ENCODE measurements around the gene KITLG.
"Not testable (repeated sequence)": the region's sequence is repeated elsewhere in the genome, so short reads cannot be mapped to it uniquely, and the experiment has no call there.

The KITLG gene

DNA sequence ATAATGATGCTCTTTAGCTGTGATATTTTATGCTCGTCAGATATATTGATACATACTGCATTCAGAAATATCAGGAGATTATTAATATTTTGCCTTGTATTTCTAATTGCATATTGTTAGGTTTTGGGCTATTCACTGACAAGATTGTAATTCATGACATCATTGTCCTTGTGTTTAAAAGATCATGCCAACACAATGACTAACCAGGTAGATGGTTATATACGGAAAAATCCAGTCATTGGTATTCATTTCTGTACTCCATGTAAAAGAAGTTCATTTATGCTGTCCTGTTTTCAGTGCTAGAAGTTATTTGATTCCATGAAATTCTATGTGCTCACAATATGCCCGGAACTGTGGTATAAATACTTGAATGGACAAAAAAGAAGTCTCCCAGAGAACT lies 107.5 kb downstream of the KITLG start:
- no peak for DNase-seq

DNA sequence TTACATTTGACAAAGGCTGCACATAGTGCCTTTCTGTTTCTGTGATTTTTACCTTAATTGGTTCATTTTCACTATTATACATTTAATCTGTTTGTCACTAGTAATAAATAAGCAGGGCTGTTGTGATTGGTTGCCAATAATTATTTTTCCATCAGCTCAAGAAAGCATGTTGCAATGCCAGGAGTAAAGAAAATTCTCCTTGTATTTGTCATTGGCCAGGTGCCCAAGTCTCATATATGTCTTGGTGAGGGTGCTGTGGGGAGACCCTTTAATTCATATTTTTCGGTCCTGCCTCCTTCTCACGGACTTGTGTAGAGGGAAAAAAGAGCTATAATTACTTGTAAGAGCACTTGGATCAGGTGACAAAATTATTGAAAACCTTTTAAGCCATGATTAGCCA lies 108.0 kb downstream of the KITLG start:
- DNase-seq, result no peak

DNA sequence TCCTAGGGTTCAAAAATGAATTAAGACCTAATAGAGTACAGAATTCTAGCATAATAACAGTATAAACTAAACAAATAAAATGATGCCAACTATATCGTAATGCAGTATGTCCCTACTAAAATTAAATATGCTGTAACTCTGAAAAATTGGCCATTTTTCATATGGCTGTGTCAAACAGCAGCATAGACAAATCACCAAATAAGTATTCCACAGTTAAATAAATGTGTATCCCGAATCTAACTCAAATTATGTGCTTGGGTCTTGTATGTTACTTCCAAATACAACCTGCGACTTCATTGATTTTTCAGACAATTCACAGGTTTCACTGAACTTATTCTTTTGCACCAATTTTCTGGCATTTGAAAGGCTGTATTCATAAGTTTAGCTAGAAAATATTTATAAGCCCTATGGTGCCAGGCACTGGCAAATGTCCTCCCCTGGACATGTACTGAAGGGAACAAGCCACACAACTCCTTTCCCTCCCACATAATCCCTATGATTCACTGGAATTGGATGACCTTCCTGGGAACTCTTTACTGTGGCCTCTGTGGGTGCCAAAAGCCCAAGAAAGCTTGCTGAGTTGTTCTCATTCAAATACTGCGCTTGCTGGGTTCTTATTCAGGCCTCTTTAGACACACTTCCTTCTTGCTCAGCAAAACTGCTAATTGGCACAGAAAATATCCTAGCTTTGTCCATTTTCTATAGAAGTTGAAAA lies 108.8 kb downstream of the KITLG start:
- DNase-seq, result no peak

DNA sequence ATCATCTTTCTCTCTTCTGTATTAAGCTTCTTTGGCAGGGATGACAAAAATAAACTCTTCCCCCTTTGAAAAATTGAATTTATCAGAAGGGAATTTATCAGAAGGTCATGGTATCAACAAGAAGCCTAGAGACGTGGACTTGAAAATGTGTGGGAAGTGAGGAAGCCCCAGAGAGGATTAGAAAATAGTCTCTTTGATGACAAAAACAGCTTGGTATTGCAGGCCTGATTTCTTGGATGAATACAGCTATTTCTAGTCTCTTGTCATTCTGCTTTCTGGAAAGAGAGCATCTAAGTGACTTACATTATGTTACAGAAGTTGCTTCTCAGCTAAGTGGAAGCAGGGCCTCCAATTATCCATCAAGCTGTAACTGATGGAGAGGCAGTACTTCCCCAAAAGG lies 111.1 kb downstream of the KITLG start:
- DNase-seq, result no peak

DNA sequence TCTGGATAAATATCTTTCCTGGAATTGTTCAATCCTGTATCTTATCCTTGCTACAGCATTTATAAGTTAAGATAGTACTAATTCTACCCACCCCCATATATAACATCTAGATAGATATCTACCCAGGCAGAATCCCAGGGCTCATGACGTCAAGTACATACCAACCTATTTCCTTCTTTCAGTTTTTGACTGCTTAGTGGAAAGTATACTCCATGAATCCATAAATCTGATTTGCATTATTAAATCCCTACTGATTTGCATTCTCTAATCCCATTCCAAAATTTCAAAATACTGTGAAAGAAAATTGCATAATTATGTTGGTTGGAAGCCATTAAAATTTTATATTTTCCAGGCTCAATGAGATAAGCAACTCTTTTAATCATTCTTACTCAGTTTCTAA lies 111.7 kb downstream of the KITLG start:
- DNase-seq, result no peak

DNA sequence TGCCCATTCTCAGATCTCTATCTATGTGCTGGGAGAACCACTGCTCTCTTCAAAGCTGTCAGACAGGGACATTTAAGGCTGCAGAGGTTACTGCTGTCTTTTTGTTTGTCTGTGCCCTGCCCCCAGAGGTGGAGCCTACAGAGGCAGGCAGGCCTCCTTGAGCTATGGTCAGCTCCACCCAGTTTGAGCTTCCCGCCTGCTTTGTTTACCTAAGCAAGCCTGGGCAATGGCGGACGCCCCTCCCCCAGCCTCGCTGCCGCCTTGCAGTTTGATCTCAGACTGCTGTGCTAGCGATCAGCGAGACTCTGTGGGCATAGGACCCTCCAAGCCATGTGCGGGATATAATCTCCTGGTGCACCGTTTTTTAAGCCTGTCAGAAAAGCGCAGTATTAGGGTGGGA lies 113.6 kb downstream of the KITLG start:
- not testable (repeated sequence) for DNase-seq

DNA sequence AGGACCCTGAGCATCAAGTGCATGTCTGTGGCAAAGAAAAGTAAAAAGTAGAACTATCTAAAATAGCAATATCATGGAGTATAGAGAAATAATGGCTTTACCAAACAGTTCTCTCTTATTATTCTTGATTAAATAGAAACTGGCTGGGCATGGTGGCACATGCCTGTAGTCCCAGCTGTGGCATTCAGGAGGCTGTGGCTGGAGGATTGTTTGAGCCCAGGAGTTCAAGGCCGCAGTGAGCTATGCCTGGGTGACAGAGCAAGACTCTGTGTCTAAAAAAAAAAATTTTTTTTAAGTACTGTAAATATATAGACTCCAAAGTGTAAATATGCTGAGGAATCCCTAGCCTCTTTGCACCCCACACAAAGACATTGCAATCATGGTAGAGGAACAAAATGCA lies 121.9 kb downstream of the KITLG start:
- DNase-seq, result no peak

DNA sequence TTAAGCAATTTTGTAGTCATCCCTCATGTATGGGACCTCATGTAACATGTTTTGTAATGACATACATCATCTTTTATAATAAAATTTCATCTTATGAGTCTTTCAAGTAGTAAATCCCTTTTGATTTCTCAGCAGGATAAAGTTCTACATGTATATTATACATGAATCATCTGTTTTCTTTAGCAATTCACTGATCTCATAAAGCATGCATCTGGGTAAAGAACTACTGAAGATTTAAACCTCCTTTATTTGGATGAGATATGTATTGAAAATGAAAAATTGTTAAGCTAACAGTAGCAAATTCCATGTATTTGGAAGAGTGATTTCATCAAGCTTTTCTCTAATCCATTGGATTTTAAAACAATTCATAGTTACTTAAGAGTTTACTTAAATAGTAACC lies 126.9 kb downstream of the KITLG start:
- no peak for DNase-seq

DNA sequence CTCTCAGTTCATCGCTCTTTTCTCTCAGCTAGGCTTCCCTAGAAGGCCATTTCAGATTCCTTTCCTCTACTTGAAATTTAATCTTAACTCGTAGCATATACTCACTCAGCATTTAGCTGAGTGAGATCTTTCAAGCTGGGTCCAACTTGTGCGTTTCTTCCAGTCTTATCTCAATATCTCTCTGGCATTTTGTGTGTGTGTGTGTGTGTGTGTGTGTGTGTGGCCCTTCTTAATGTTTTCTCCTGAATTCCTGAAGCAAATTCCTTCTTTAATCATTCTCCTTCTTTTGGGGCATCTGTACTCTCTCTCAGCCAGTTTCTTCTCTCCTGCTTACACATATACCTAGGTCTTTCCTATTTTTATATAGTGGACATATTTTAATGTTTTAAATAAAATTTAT lies 129.1 kb downstream of the KITLG start:
- DNase-seq, result no peak

DNA sequence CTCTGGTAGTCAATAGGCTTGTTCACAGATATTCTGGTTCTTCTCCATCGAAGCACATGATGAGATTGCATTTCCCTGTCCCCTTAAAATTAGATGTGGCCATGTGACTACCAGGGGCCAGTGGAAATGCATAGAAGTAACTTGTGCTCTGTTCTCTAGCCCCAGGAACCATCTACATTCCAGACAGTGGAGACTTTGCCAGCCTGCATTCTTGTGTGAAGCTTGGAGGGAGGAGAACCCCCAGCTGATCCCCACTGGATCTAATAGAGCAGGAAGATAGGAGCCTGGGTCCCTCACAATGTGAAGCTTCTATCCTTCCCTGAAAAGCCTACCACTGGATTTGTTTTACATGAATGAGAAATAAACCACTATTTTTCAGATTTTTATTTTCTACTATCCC lies 130.1 kb downstream of the KITLG start:
- DNase-seq, result no peak

DNA sequence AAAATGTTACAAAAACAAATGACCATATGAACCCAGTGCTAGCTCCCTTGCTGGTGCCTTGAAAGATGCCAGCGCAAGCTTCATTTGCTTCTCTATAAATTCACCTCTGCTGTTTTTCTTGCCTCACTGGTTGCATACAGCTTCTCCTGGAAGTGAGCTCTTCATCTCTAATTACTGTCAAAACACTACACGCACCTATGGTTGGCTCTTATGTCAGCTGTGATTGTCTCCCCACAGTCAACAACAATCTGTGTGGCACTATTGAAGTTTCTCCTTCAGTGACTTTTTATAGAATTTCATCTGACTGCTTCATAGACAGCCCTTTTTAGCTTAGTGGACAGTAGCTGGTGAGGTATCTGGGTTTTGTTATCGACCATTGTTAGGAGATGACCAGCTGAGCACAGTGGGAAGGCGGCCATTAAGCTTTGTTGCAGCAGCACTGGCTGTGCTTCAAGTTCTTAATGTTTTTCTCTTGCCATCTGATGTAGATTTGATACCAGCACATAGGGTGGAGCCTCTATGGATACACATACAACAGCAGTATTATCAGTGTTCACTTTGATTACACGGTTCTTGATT lies 131.8 kb downstream of the KITLG start:
- DNase-seq, result no peak

DNA sequence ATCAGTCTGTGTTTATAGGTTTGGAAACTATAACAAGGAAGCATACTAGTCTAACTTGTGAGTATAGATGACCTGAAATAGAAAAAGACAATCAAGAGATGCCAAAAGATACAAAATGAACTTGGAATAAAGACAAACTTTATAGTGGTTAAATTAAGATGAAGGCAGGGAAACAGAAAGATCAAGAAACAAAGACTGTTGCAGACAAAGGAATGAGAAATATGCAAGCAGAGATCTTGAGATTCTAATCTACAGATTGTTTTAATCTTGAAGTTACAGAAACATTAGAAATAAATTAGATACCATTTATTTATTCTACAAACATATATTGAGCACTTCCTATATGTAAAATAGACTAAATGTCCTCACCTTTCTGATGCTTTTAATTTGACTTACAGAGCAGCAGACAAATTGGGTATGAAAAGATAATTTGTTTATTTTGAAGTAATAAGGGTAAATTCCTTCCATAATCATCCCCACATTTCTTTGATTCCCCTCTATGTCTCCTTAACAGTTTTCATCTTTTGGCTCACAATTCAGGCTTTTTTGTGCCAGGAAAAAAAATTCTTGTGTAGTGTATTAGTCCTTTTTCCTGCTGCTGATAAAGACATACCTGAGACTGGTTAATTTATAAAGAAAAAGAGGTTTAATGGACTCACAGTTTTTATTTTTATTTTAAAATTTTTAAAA lies 134.4 kb downstream of the KITLG start:
- DNase-seq, result no peak

DNA sequence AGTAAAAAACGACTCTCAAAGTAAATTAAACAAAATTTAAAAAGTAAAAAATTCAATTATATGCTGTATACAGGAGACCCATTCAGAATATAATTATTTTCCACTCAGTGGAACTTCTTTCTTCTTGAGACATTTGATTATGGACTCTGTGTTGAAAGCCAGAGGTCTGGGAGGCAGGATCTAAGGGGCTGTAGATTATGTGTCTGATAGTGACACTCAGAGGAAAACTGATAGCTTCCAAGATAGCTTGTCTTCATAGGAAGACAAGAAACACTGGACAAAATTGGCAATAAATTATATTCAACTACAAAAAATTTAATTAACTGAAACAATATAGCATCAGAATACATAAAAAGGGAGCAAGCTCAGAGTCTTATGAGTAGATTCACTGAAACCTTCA lies 135.8 kb downstream of the KITLG start:
- DNase-seq, result no peak
